Measurements from ENCODE around the gene NFE2. TPM values are rescaled to one million over a fixed set of nuclear protein-coding genes. Genes with fewer than 3 reads are reported as not detected.

NFE2 gene
- total RNA-seq, 2 donors from 2014 or later = 1.1 TPM; not detected in 1

DNA sequence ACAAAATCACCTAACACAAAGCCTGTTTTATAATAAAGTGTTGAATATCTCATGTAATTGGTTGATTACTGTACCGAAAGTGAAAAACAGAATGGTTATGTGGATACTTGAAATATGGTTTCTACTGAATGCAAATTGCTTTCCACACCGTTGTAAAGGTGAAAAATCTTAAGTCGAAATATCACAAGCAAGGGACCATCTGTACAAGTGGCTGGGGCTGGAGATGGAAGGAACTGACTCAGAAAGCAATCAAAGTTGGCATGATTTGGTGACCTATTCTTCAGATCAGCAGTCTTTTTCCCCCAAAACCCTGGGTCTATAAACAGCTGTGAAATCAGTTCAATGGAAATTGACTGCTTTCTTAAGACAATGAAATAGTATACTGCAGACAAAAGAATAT is 24.4 kb downstream of the NFE2 start:
- H3K36me3 ChIP-seq = no peaks in the 10 kb centered on the region
- intact Hi-C loops (cut with DNase I) = no loop called here
- peaks cover 3% of the 10 kb centered on the region for H3K4me1 ChIP-seq (replicated peaks)
- H3K4me3 ChIP-seq = no peak overlapping the region
- TF ChIP-seq, protein P1, sequence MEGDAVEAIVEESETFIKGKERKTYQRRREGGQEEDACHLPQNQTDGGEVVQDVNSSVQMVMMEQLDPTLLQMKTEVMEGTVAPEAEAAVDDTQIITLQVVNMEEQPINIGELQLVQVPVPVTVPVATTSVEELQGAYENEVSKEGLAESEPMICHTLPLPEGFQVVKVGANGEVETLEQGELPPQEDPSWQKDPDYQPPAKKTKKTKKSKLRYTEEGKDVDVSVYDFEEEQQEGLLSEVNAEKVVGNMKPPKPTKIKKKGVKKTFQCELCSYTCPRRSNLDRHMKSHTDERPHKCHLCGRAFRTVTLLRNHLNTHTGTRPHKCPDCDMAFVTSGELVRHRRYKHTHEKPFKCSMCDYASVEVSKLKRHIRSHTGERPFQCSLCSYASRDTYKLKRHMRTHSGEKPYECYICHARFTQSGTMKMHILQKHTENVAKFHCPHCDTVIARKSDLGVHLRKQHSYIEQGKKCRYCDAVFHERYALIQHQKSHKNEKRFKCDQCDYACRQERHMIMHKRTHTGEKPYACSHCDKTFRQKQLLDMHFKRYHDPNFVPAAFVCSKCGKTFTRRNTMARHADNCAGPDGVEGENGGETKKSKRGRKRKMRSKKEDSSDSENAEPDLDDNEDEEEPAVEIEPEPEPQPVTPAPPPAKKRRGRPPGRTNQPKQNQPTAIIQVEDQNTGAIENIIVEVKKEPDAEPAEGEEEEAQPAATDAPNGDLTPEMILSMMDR (IDR thresholded peaks at IDR 0.05) = no peak
- TF ChIP-seq POLR2A (IDR thresholded peaks at IDR 0.05) = no peak
- no peak for TF ChIP-seq POLR2AphosphoS5 (IDR thresholded peaks at IDR 0.05)
- WGBS = 92% methylated on average over 3 of the region's 3 CpGs
- H3K9me3 ChIP-seq = no peaks in the 10 kb centered on the region
- no peaks in the 10 kb centered on the region for H3K27me3 ChIP-seq (replicated peaks; ENCODE audit: insufficient read depth)
- DNase-seq (ENCODE audit: low spot score) = no peak
- H3K27ac ChIP-seq = no peak overlapping the region

DNA sequence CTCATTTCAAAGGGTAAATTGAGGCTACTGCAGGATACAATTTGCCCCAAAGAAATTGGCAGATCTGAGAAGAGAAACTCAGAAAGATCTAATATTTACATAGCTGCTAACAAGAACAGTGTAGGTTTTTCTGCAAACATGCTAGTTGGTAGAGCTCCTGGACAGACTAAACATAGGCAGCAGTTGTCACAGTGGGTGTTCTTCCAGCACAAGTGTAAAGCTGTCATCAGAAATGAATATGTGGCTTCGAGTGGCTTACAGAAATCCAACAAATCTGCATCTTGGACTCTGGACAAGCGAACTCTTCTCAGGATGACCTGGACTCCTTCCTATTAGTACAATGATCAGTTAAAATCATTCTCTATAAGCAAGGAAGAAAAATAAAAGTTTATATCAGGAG is 26.8 kb downstream of the NFE2 start:
- intact Hi-C loops (cut with DNase I) = no loop called here
- Histone ChIP-seq H3K9me3 (no peaks in the 10 kb centered on the region), H3K27ac (peak overlapping the region; percentile 54 to 65)

DNA sequence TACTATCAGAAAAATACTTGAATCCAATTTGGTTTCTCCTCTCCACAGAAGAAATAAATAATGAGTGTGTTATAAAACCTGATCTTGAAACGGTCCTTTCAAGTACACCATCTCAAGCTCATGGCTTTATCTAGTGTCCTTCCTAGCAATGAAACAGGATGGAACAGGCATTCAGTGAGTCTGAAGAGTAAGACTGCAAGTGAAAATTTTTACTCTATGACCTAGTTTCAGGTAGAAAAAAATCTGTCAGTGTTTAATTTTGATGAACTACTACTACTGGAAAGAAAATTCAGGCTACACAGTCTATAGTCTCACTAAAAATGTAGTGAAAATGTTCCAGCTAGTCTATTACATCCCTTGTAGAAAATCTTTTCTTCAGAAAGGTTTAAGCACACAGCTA is 28.6 kb downstream of the NFE2 start:
- Histone ChIP-seq H3K9me3 (no peaks in the 10 kb centered on the region), H3K36me3 (no peaks in the 10 kb centered on the region), H3K4me1 (replicated peaks) (no peaks in the 10 kb centered on the region), H3K4me3 (no peak overlapping the region), H3K27me3 (replicated peaks; ENCODE audit: insufficient read depth) (no peaks in the 10 kb centered on the region), H3K27ac (no peak overlapping the region)
- no peak for TF ChIP-seq POLR2AphosphoS5 (IDR thresholded peaks at IDR 0.05)
- TF ChIP-seq POLR2A (IDR thresholded peaks at IDR 0.05) = no peak
- TF ChIP-seq, protein P1 (IDR thresholded peaks at IDR 0.05) = no peak
- WGBS = 19% methylated on average over 1 of the region's 1 CpG
- DNase-seq (ENCODE audit: low spot score) = no peak
- intact Hi-C loops (cut with DNase I) = no loop called here

More for the DNA sequence above, 26.8 kb downstream of the NFE2 start:
- Histone ChIP-seq H3K4me1 (replicated peaks) (peaks cover 3% of the 10 kb centered on the region), H3K4me3 (no peak overlapping the region), H3K36me3 (no peaks in the 10 kb centered on the region), H3K27me3 (replicated peaks; ENCODE audit: insufficient read depth) (no peaks in the 10 kb centered on the region)
- TF ChIP-seq, protein P1 (IDR thresholded peaks at IDR 0.05) = no peak
- no peak for TF ChIP-seq POLR2A (IDR thresholded peaks at IDR 0.05)
- TF ChIP-seq POLR2AphosphoS5 (IDR thresholded peaks at IDR 0.05) = peak; percentile 65
- peak; percentile 23 for DNase-seq (ENCODE audit: low spot score)
- WGBS = 30% methylated on average over 2 of the region's 2 CpGs

DNA sequence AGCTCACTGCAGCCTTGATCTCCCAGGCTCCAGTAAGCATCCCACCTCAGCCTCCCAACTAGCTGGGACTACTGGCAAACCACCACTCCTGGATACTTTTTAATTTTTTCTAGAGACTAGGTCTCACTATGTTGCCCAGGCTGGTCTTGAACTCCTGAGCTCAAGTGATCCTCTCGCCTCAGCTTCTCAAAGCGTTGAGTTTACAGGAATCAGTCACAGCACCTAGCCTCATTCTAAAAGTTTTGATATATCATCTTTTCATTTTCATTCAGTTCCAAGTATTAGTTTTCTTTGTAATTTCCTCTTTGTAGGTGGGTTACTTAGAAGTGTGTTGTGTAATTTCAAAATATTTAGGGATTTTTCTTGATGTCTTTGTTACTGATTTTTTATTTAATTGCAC is 30.5 kb downstream of the NFE2 start:
- Histone ChIP-seq H3K4me1 (replicated peaks) (no peaks in the 10 kb centered on the region), H3K9me3 (no peaks in the 10 kb centered on the region), H3K27me3 (replicated peaks; ENCODE audit: insufficient read depth) (no peaks in the 10 kb centered on the region), H3K4me3 (no peak overlapping the region), H3K36me3 (no peaks in the 10 kb centered on the region), H3K27ac (no peak overlapping the region)
- TF ChIP-seq POLR2AphosphoS5 (IDR thresholded peaks at IDR 0.05) (no peak), POLR2A (IDR thresholded peaks at IDR 0.05) (no peak)
- TF ChIP-seq, protein P1 (IDR thresholded peaks at IDR 0.05) = no peak
- DNase-seq (ENCODE audit: low spot score) = no peak
- intact Hi-C loops (cut with DNase I) = no loop called here
- WGBS = 94% methylated on average over 2 of the region's 2 CpGs

- DNase-seq (ENCODE audit: low spot score) = no peak
- Histone ChIP-seq H3K4me1 (replicated peaks) (no peaks in the 10 kb centered on the region), H3K9me3 (no peaks in the 10 kb centered on the region), H3K4me3 (no peak overlapping the region), H3K27ac (no peak overlapping the region), H3K36me3 (no peaks in the 10 kb centered on the region), H3K27me3 (replicated peaks; ENCODE audit: insufficient read depth) (no peaks in the 10 kb centered on the region)
- WGBS = 96% methylated on average over 2 of the region's 2 CpGs
- TF ChIP-seq POLR2AphosphoS5 (IDR thresholded peaks at IDR 0.05) = no peak
- TF ChIP-seq POLR2A (IDR thresholded peaks at IDR 0.05) = no peak
- TF ChIP-seq, protein P1 (IDR thresholded peaks at IDR 0.05) = no peak
- intact Hi-C loops (cut with DNase I) = no loop called here
Measured at GRCh38 chr12:54266852-54267251, 34.0 kb downstream of the NFE2 start.

Data from prostate gland (tissue), 2 donors.